Duodenal mucosa (tissue), 2 donors: Measurements from ENCODE around the gene ZNF236.

Experiments used
- H3K27ac ChIP-seq: one replicate; pipeline ENCODE4 v1.7.0; 2013; ENCODE audit warnings: low read depth, low read length
- H3K27me3 ChIP-seq, 2 donors: one replicate each; pipeline ENCODE4 v1.7.0; 2013; ENCODE audit warnings: low read length in 2 of 2, control low read depth in 1 of 2; ENCODE audit not compliant: insufficient read depth in 2 of 2, control insufficient read depth in 1 of 2
- H3K36me3 ChIP-seq, 2 donors: one replicate each; pipeline ENCODE4 v1.7.0; 2013; ENCODE audit warnings: low read length in 2 of 2, control low read depth in 1 of 2; ENCODE audit not compliant: insufficient read depth in 2 of 2, control insufficient read depth in 1 of 2
- H3K4me1 ChIP-seq, 2 donors: one replicate each; pipeline ENCODE4 v1.7.0; 2013; ENCODE audit warnings: low read length in 2 of 2, control low read depth in 1 of 2; ENCODE audit not compliant: insufficient read depth in 2 of 2, control insufficient read depth in 1 of 2
- H3K4me3 ChIP-seq, 2 donors: one replicate each; pipeline ENCODE4 v1.7.0; 2013; ENCODE audit warnings: low read length in 2 of 2, low read depth in 1 of 2
- H3K9ac ChIP-seq, 2 donors: one replicate each; pipeline ENCODE4 v1.7.0; 2013; ENCODE audit warnings: low read length in 2 of 2, low read depth in 1 of 2
- H3K9me3 ChIP-seq, 2 donors: one replicate each; pipeline ENCODE4 v1.7.0; 2013; ENCODE audit warnings: low read length in 2 of 2, control low read depth in 1 of 2; ENCODE audit not compliant: control insufficient read depth in 1 of 2

ZNF236 gene

GRCh38 chr18:77001041-77001440 lies 178.7 kb downstream of the ZNF236 start:
- H3K9ac ChIP-seq, result no peak overlapping the region
- no peaks in the 10 kb centered on the region for H3K27me3 ChIP-seq
- no peaks in the 10 kb centered on the region for H3K36me3 ChIP-seq
- no peak overlapping the region for H3K4me3 ChIP-seq
- peaks cover 0 to 7% of the 10 kb centered on the region in 2 donors for H3K4me1 ChIP-seq
- no peaks in the 10 kb centered on the region for H3K9me3 ChIP-seq
- no peak overlapping the region for H3K27ac ChIP-seq

DNA sequence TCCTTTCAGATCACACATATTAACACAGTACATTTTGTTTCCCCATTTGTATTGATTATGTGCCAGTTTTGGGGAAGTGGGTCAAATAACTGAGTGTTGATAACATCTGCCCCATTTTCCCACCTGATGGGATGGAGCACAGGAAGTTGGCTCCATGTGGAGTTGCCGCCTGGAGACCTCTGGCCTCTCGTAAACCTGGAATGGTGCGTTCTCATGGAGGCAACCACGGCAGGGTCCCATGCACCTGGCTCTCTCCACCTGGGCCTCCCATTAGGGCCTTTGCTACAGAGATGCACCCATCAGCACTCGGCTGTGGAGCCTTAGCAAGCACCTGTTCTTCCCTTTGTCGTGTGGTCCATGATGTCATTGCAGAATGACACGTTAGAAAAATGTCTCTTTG lies 179.6 kb downstream of the ZNF236 start:
- H3K9ac ChIP-seq, result no peak overlapping the region
- H3K4me3 ChIP-seq, result no peak overlapping the region
- no peaks in the 10 kb centered on the region for H3K9me3 ChIP-seq
- no peak overlapping the region for H3K27ac ChIP-seq
- H3K27me3 ChIP-seq, result no peaks in the 10 kb centered on the region
- H3K36me3 ChIP-seq, result no peaks in the 10 kb centered on the region
- peaks cover 0 to 10% of the 10 kb centered on the region in 2 donors for H3K4me1 ChIP-seq

- no peak overlapping the region for H3K9ac ChIP-seq
Measured at GRCh38 chr18:77002496-77002895, 180.1 kb downstream of the ZNF236 start.

GRCh38 chr18:77003316-77003715 lies 181.0 kb downstream of the ZNF236 start:
- H3K27ac ChIP-seq, result no peak overlapping the region
- H3K27me3 ChIP-seq, result no peaks in the 10 kb centered on the region
- no peaks in the 10 kb centered on the region for H3K9me3 ChIP-seq
- no peak overlapping the region for H3K9ac ChIP-seq
- H3K36me3 ChIP-seq, result no peaks in the 10 kb centered on the region
- H3K4me3 ChIP-seq, result no peak overlapping the region
- H3K4me1 ChIP-seq, result peaks cover 0 to 10% of the 10 kb centered on the region in 2 donors

More at GRCh38 chr18:77002496-77002895, 180.1 kb downstream of the ZNF236 start:
- Histone ChIP-seq H3K27me3 (no peaks in the 10 kb centered on the region), H3K4me3 (no peak overlapping the region), H3K27ac (no peak overlapping the region), H3K4me1 (peaks cover 0 to 10% of the 10 kb centered on the region in 2 donors), H3K36me3 (no peaks in the 10 kb centered on the region), H3K9me3 (no peaks in the 10 kb centered on the region)

DNA sequence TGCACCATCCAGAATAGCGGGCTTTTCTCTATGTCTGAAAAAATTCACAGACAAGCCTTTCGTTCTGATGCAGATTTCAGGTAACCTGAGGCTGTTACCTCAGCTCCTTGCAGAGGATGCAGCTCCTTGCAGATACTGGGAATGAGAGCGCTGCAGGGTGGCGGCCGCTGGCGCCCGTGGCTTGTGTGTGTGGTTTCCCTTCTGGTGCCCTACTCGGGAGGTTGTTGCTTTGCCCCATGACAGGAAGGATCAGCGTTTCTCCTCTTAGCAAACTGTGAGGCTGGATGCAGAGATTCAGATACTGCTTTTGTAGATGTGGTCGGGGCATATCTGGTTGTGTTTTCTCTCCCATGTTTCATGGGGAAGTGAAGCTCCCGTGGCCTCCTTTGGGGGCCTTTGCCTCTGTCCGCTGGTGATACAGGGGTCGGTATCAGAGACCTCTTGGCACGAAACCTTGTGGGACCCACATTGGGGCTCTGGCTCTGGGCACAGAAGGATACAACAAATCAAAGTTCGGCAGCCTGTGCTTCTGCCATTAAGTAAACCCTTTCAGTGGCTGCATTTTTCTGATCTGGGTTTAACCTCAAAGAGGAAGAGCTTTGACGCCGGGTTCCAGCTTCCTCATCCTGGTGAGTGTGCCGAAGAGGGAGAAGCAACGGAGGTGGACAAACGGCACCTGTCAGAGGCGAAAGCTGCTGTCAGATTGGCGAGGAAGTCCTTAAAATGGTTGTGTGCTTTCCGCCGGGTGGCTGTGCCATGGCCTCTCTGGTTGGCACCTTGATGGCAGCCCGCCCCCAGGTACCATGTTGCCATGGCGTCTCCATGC lies 182.4 kb downstream of the ZNF236 start:
- Histone ChIP-seq H3K9ac (no peak overlapping the region), H3K9me3 (no peaks in the 10 kb centered on the region), H3K36me3 (peaks cover 0 to 10% of the 10 kb centered on the region in 2 donors), H3K4me3 (no peak overlapping the region), H3K27ac (no peak overlapping the region), H3K27me3 (no peaks in the 10 kb centered on the region), H3K4me1 (peaks cover 0 to 10% of the 10 kb centered on the region in 2 donors)

- Histone ChIP-seq H3K27ac (no peak overlapping the region), H3K27me3 (no peaks in the 10 kb centered on the region), H3K4me1 (peaks cover 0 to 10% of the 10 kb centered on the region in 2 donors), H3K4me3 (no peak overlapping the region), H3K9me3 (no peaks in the 10 kb centered on the region), H3K9ac (no peak overlapping the region), H3K36me3 (peaks cover 0 to 12% of the 10 kb centered on the region in 2 donors)
Measured at GRCh38 chr18:77005651-77006195, 183.4 kb downstream of the ZNF236 start.

GRCh38 chr18:77006305-77007175 lies 184.2 kb downstream of the ZNF236 start:
- no peak overlapping the region for H3K4me3 ChIP-seq
- peaks cover 3 to 16% of the 10 kb centered on the region in 2 donors for H3K36me3 ChIP-seq
- no peaks in the 10 kb centered on the region for H3K27me3 ChIP-seq
- peaks cover 0 to 10% of the 10 kb centered on the region in 2 donors for H3K4me1 ChIP-seq
- no peak overlapping the region for H3K27ac ChIP-seq
- no peaks in the 10 kb centered on the region for H3K9me3 ChIP-seq
- H3K9ac ChIP-seq, result no peak overlapping the region

DNA sequence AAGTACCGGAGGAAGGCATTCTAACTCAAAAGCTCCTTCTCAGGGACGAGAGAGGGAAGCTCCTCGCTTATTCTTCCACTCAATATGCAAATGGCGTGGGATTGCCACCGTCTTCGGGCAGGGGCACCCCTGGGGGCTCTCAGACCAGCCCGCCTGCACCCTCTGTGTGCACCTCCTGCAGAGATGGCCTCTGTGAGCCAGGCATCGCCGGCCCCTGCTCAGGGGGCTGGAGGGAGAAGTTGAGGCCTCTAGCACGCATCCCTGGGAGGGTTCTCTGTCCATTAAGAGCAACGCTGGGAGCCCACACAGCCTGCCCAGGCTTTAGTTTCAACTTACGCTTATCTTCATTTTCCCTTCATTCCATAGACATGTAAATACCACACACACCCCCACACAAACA lies 184.9 kb downstream of the ZNF236 start:
- Histone ChIP-seq H3K4me3 (no peak overlapping the region), H3K27ac (no peak overlapping the region), H3K9ac (no peak overlapping the region), H3K27me3 (no peaks in the 10 kb centered on the region), H3K4me1 (peaks cover 0 to 10% of the 10 kb centered on the region in 2 donors), H3K36me3 (peaks cover 8 to 19% of the 10 kb centered on the region in 2 donors), H3K9me3 (no peaks in the 10 kb centered on the region)

GRCh38 chr18:77008006-77008405 lies 185.6 kb downstream of the ZNF236 start:
- H3K4me1 ChIP-seq, result peaks cover 0 to 10% of the 10 kb centered on the region in 2 donors
- no peaks in the 10 kb centered on the region for H3K9me3 ChIP-seq
- no peak overlapping the region for H3K27ac ChIP-seq
- no peak overlapping the region for H3K4me3 ChIP-seq
- H3K9ac ChIP-seq, result no peak overlapping the region
- H3K36me3 ChIP-seq, result peaks cover 9 to 25% of the 10 kb centered on the region in 2 donors
- H3K27me3 ChIP-seq, result no peaks in the 10 kb centered on the region
